IMR-90 (cell line): ENCODE measurements around the gene NF2. TPM values are rescaled to one million over a fixed set of nuclear protein-coding genes. Genes with fewer than 3 reads are reported as not detected.
A peak's percentile ranks its signal among the peaks of the same experiment; 100 is the strongest.

Source experiments
- ATAC-seq: fragments of 200-7000 bp; cut with Tn5 transposase; 2 replicates; pipeline ENCODE4 v1.9.1; 2020; ENCODE audit warnings: low read depth, mild to moderate bottlenecking, moderate library complexity
- BruUV-seq: library from RNA; stranded (reverse); fragments of 400-500 nt; replicated peaks from 2 replicates; lab custom pipeline; 2021; lab: Mats Ljungman, UMichigan
- CTCF ChIA-PET: fragments of 300-600 bp; formaldehyde crosslinking; extraction: SDS; loops from one replicate; lab custom pipeline; 2021; ENCODE audit warnings: antibody characterized with exemption; lab: Yijun Ruan, JAX
- POLR2A ChIA-PET: fragments of 300-600 bp; sonication (Branson Sonifier 250); formaldehyde crosslinking; loops from one replicate; lab custom pipeline; 2022; ENCODE audit warnings: antibody characterized with exemption; ENCODE audit not compliant: unreplicated experiment; lab: Charles Lee
- DNase-seq: peaks from one replicate; pipeline ENCODE4 v3.0.0; 2013
- H2AFZ ChIP-seq: replicated peaks from 2 replicates; pipeline ENCODE3; 2013; ENCODE audit warnings: low read length, mild to moderate bottlenecking; ENCODE audit not compliant: poor library complexity
- H2AK5ac ChIP-seq: 2 replicates; pipeline ENCODE4 v1.6.1; 2013; ENCODE audit warnings: low read depth, low read length, inconsistent platforms
- H2AK9ac ChIP-seq: replicated peaks from 2 replicates; pipeline ENCODE3; 2013; ENCODE audit warnings: mild to moderate bottlenecking, low read depth, low read length, moderate library complexity; ENCODE audit not compliant: poor library complexity
- H2BK120ac ChIP-seq: 2 replicates; pipeline ENCODE4 v1.6.1; 2013; ENCODE audit warnings: low read depth, low read length, inconsistent platforms
- H2BK15ac ChIP-seq: 3 replicates; pipeline ENCODE4 v1.6.1; 2013; ENCODE audit warnings: low read depth, low read length, inconsistent platforms
- H2BK20ac ChIP-seq: 2 replicates; pipeline ENCODE4 v1.6.1; 2013; ENCODE audit warnings: low read depth, mild to moderate bottlenecking, inconsistent platforms, low read length, moderate library complexity
- H2BK5ac ChIP-seq: 2 replicates; pipeline ENCODE4 v1.6.1; 2013; ENCODE audit warnings: mild to moderate bottlenecking, low read depth, low read length, inconsistent platforms; ENCODE audit not compliant: poor library complexity, severe bottlenecking
- H3K14ac ChIP-seq: replicated peaks from 2 replicates; pipeline ENCODE4 v1.6.1; 2013; ENCODE audit warnings: low read depth, low read length, inconsistent platforms
- H3K18ac ChIP-seq: 2 replicates; pipeline ENCODE4 v1.6.1; 2013; ENCODE audit warnings: low read depth, low read length, control low read depth
- H3K23ac ChIP-seq: 2 replicates; pipeline ENCODE4 v1.6.1; 2013; ENCODE audit warnings: low read depth, low read length, inconsistent platforms
- H3K27ac ChIP-seq: 2 replicates; pipeline ENCODE4 v1.5.1; 2013; ENCODE audit warnings: mild to moderate bottlenecking, control low read depth, low read length; ENCODE audit not compliant: insufficient read depth
- H3K27me3 ChIP-seq: 2 replicates; pipeline ENCODE4 v1.6.1; 2013; ENCODE audit warnings: low read length; ENCODE audit not compliant: control insufficient read depth, insufficient read depth
- H3K36me3 ChIP-seq: 2 replicates; pipeline ENCODE4 v1.6.1; 2013; ENCODE audit warnings: low read length, mixed read lengths; ENCODE audit not compliant: control insufficient read depth, insufficient read depth
- H3K4ac ChIP-seq: 2 replicates; pipeline ENCODE4 v1.6.1; 2013; ENCODE audit warnings: low read depth, low read length, inconsistent platforms
- H3K4me1 ChIP-seq: 2 replicates; pipeline ENCODE4 v1.6.1; 2013; ENCODE audit warnings: low read length, mixed read lengths; ENCODE audit not compliant: control insufficient read depth, insufficient read depth
- H3K4me2 ChIP-seq: 2 replicates; pipeline ENCODE4 v1.6.1; 2013; ENCODE audit warnings: low read depth, mild to moderate bottlenecking, control low read depth, low read length, moderate library complexity
- H3K4me3 ChIP-seq: 2 replicates; pipeline ENCODE4 v1.5.1; 2013; ENCODE audit warnings: low read depth, mild to moderate bottlenecking, control low read depth, low read length, moderate library complexity; ENCODE audit not compliant: insufficient read depth
- H3K56ac ChIP-seq: 2 replicates; pipeline ENCODE4 v1.6.1; 2013; ENCODE audit warnings: low read length, inconsistent platforms; ENCODE audit not compliant: insufficient read depth; ENCODE audit errors: extremely low read depth
- H3K79me1 ChIP-seq, 2 experiments: 2 replicates each; pipeline ENCODE4 v1.6.1; 2013; ENCODE audit warnings: low read length in 2 of 2, inconsistent platforms in 1 of 2, low read depth in 1 of 2
- H3K9ac ChIP-seq: 2 replicates; pipeline ENCODE4 v1.6.1; 2013; ENCODE audit warnings: low read depth, low read length, control low read depth
- H3K9me1 ChIP-seq: 2 replicates; pipeline ENCODE4 v1.6.1; 2013; ENCODE audit warnings: low read length, inconsistent platforms; ENCODE audit not compliant: insufficient read depth
- H3K9me3 ChIP-seq: 2 replicates; pipeline ENCODE4 v1.6.1; 2013; ENCODE audit warnings: low read length; ENCODE audit not compliant: control insufficient read depth, insufficient read depth
- H4K20me1 ChIP-seq: 2 replicates; pipeline ENCODE4 v1.6.1; 2013; ENCODE audit warnings: low read length, inconsistent platforms; ENCODE audit not compliant: insufficient read depth
- H4K5ac ChIP-seq: 2 replicates; pipeline ENCODE4 v1.6.1; 2013; ENCODE audit warnings: mild to moderate bottlenecking, low read depth, low read length, control low read depth
- H4K8ac ChIP-seq, 2 experiments: 2 replicates each; pipeline ENCODE4 v1.6.1; 2013; ENCODE audit warnings: low read depth in 2 of 2, low read length in 2 of 2, control low read depth in 1 of 2, inconsistent platforms in 1 of 2
- H4K91ac ChIP-seq: 2 replicates; pipeline ENCODE4 v1.6.1; 2013; ENCODE audit warnings: low read depth, low read length, inconsistent platforms; ENCODE audit not compliant: insufficient read depth
- BHLHE40 ChIP-seq: fragments of 150-350 bp; IDR thresholded peaks from 2 replicates; pipeline ENCODE4 v1.6.1; 2016; ENCODE audit warnings: mild to moderate bottlenecking, low read depth, low read length
- CEBPB ChIP-seq: IDR thresholded peaks from 2 replicates; pipeline ENCODE4 v1.6.1; 2012; ENCODE audit warnings: low read depth, low read length, improper control_type of control experiment
- CHD1 ChIP-seq: IDR thresholded peaks from 2 replicates; pipeline ENCODE4 v1.6.1; 2012; ENCODE audit warnings: low read depth, low read length, improper control_type of control experiment
- FOS ChIP-seq: fragments of 150-350 bp; IDR thresholded peaks from 2 replicates; pipeline ENCODE4 v1.6.1; 2016; ENCODE audit warnings: low read depth, low read length
- MAFK ChIP-seq: IDR thresholded peaks from 2 replicates; pipeline ENCODE4 v1.6.1; 2012; ENCODE audit warnings: low read depth, low read length, improper control_type of control experiment
- MAZ ChIP-seq: IDR thresholded peaks from 2 replicates; pipeline ENCODE4 v1.6.1; 2012; ENCODE audit warnings: low read depth, mild to moderate bottlenecking, low read length, improper control_type of control experiment, moderate library complexity, borderline replicate concordance
- MXI1 ChIP-seq: IDR thresholded peaks from 2 replicates; pipeline ENCODE4 v1.6.1; 2012; ENCODE audit warnings: low read depth, mild to moderate bottlenecking, low read length, moderate library complexity, borderline replicate concordance
- NFE2L2 ChIP-seq: fragments of 150-350 bp; IDR thresholded peaks from 2 replicates; pipeline ENCODE4 v1.6.1; 2016; ENCODE audit warnings: low read depth, mild to moderate bottlenecking, low read length
- POLR2A ChIP-seq: IDR thresholded peaks from 2 replicates; pipeline ENCODE4 v1.6.1; 2012; ENCODE audit warnings: mild to moderate bottlenecking, low read depth, low read length
- RAD21 ChIP-seq: IDR thresholded peaks from 2 replicates; pipeline ENCODE4 v1.6.1; 2012; ENCODE audit warnings: low read length, improper control_type of control experiment
- RCOR1 ChIP-seq: IDR thresholded peaks from 2 replicates; pipeline ENCODE4 v1.6.1; 2012; ENCODE audit warnings: mild to moderate bottlenecking, low read length, improper control_type of control experiment; ENCODE audit not compliant: insufficient replicate concordance
- RFX5 ChIP-seq: IDR thresholded peaks from 2 replicates; pipeline ENCODE4 v1.8.0; 2012; ENCODE audit warnings: low read depth, mild to moderate bottlenecking, low read length, moderate library complexity
- WGBS, 2 experiments: methylation state at CpG; one replicate each; pipeline versions ENCODE4 v1.1.5 to v1.1.7; 2013; ENCODE audit warnings: missing lambda C conversion rate in 2 of 2; ENCODE audit not compliant: insufficient read length in 1 of 2; ENCODE audit errors: extremely low coverage in 2 of 2; 5-methylcytosine and 5-hydroxymethylcytosine counted together
- dilution Hi-C: fragments of 300-500 bp; cut with HindIII; formaldehyde crosslinking; loops from one replicate; pipeline ENCODE4 v1.14.3; 2018; ENCODE audit warnings: low sequenced_read_pairs; ENCODE audit not compliant: unreplicated experiment
- in situ Hi-C: fragments of 300-500 bp; cut with MboI; formaldehyde crosslinking; loops from 3 replicates; pipeline ENCODE4 v1.14.3; 2019; ENCODE audit warnings: low sequenced_read_pairs, inconsistent platforms, mixed read lengths
- intact Hi-C: fragments of 100-400 bp; cut with micrococcal nuclease; formaldehyde crosslinking; loops from 2 replicates; pipeline ENCODE4 v1.10.0; 2022
- polyA plus RNA-seq, 3 experiments: library from polyadenylated mRNA; depleted of rRNA; stranded (reverse); fragments of >200 nt; gene quantifications; 2 replicates each; pipeline ENCODE4 v1.2.3, GENCODE V29; 2012; ENCODE audit warnings: low replicate concordance in 1 of 3
- total RNA-seq: library from RNA; depleted of rRNA; stranded (reverse); fragments of >200 nt; gene quantifications from 2 replicates; pipeline ENCODE4 v1.2.3, GENCODE V29; 2012
- TF ChIP-seq, protein P1 (sequence below): conservative IDR thresholded peaks from 2 replicates; pipeline ENCODE4 v1.5.1; 2012; ENCODE audit warnings: mild to moderate bottlenecking, low read depth, low read length, improper control_type of control experiment
- TF ChIP-seq, protein P2 (sequence below): fragments of 150-350 bp; IDR thresholded peaks from 2 replicates; pipeline ENCODE4 v1.6.1; 2016; ENCODE audit warnings: low read depth, mild to moderate bottlenecking, low read length, moderate library complexity, borderline replicate concordance
- TF ChIP-seq, protein P3 (sequence below): fragments of 150-350 bp; IDR thresholded peaks from 2 replicates; pipeline ENCODE4 v1.6.1; 2017; ENCODE audit warnings: mild to moderate bottlenecking, antibody characterized with exemption, low read length, low read depth

Gene NF2
- total and polyA plus RNA-seq, 2 of the 4 experiments (the other 2 are of a cell fraction): 59.0 to 151 TPM

DNA sequence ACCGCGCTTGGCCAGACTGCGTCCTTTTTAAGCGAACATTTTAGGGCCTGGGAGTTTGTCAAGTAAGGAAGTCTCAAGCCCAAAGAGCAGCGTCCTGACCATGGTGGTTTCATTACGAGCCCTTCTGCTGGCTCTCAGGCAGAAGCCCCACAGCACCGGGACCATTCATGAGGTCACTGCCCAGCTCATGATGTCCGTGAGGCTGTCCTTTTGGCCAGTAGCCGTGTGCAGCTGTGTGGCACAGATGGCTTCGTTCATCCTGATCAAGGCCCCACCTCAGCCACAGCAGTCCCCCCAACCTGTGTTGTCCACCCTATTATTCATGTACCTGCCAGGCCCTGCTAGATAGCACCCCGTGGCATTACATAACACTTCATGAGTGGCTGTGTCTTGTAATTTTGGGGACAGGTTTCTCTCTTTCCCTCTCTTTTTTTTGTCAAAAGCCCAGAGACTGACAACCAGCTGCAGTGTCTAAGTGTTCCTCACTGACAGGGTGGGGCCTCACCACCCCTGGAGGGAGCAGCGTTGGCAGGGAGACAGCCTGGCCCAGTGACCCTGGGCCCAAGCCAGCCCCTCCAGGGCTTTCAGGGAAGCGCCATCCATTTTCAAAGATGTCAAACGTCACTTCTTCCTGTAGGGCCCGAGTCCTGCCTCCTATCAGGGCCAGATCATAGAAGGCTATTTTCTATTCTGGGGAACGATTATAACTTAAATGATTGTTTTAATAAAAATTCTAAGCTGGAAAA lies 94.6 kb downstream of the NF2 start:
- in situ Hi-C loops: no loop called here
- WGBS, 2 experiments: 76% methylated on average over 2 of the region's 16 CpGs; no CpG with 5 or more reads in 1 of the 2 experiments
- no peak for TF ChIP-seq NFE2L2
- no peak for TF ChIP-seq MAFK
- TF ChIP-seq RAD21: no peak
- no peak for TF ChIP-seq CHD1
- no peak for TF ChIP-seq CEBPB
- TF ChIP-seq, protein P1, sequence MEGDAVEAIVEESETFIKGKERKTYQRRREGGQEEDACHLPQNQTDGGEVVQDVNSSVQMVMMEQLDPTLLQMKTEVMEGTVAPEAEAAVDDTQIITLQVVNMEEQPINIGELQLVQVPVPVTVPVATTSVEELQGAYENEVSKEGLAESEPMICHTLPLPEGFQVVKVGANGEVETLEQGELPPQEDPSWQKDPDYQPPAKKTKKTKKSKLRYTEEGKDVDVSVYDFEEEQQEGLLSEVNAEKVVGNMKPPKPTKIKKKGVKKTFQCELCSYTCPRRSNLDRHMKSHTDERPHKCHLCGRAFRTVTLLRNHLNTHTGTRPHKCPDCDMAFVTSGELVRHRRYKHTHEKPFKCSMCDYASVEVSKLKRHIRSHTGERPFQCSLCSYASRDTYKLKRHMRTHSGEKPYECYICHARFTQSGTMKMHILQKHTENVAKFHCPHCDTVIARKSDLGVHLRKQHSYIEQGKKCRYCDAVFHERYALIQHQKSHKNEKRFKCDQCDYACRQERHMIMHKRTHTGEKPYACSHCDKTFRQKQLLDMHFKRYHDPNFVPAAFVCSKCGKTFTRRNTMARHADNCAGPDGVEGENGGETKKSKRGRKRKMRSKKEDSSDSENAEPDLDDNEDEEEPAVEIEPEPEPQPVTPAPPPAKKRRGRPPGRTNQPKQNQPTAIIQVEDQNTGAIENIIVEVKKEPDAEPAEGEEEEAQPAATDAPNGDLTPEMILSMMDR: no peak
- no peak for TF ChIP-seq RCOR1
- TF ChIP-seq, protein P2, sequence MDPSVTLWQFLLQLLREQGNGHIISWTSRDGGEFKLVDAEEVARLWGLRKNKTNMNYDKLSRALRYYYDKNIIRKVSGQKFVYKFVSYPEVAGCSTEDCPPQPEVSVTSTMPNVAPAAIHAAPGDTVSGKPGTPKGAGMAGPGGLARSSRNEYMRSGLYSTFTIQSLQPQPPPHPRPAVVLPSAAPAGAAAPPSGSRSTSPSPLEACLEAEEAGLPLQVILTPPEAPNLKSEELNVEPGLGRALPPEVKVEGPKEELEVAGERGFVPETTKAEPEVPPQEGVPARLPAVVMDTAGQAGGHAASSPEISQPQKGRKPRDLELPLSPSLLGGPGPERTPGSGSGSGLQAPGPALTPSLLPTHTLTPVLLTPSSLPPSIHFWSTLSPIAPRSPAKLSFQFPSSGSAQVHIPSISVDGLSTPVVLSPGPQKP: no peak
- TF ChIP-seq RFX5: no peak
- TF ChIP-seq MAZ: no peak
- TF ChIP-seq FOS: no peak
- TF ChIP-seq POLR2A: no peak
- no peak for TF ChIP-seq BHLHE40
- no peak for TF ChIP-seq MXI1
- TF ChIP-seq, protein P3, sequence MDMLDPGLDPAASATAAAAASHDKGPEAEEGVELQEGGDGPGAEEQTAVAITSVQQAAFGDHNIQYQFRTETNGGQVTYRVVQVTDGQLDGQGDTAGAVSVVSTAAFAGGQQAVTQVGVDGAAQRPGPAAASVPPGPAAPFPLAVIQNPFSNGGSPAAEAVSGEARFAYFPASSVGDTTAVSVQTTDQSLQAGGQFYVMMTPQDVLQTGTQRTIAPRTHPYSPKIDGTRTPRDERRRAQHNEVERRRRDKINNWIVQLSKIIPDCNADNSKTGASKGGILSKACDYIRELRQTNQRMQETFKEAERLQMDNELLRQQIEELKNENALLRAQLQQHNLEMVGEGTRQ: no peak

More for the DNA sequence above, 94.6 kb downstream of the NF2 start:
- DNase-seq: no peak
- Histone ChIP-seq H3K14ac (no peak overlapping the region), H3K9me1 (0 out of 2 replicates have a peak, but pooled peaks cover 2% of the 10 kb centered on the region), H2BK5ac (no peak overlapping the region), H3K9ac (no peak overlapping the region), H3K56ac (no peak overlapping the region), H3K4me2 (no peak overlapping the region), H3K27ac (no peak overlapping the region), H2BK20ac (no peak overlapping the region), H2BK120ac (no peak overlapping the region), H2BK15ac (no peak overlapping the region), H3K4me3 (no peak overlapping the region), H3K23ac (no peak overlapping the region), H3K36me3 (peaks cover 31% of the 10 kb centered on the region), H4K20me1 (peaks cover 14% of the 10 kb centered on the region), H4K91ac (no peak overlapping the region), H3K9me3 (no peaks in the 10 kb centered on the region), H4K8ac (no peak overlapping the region), H3K4me1 (peaks cover 7% of the 10 kb centered on the region), H2AK5ac (no peak overlapping the region), H3K18ac (no peak overlapping the region), H3K4ac (no peak overlapping the region), H4K5ac (no peak overlapping the region), H3K27me3 (no peaks in the 10 kb centered on the region; the same call in 1 of the 2 replicates), H2AFZ (no peak overlapping the region), H3K79me1 (no peaks in the 10 kb centered on the region; a peak in 2 of 4 replicates), H2AK9ac (no peak overlapping the region)
- no peak for ATAC-seq
- intact Hi-C loops (no loop called here), dilution Hi-C loops (loop anchor here (25.0 kb wide), 1 partner anchor 339 kb away; no protein-coding TSS in a partner anchor)
- ChIA-PET CTCF (interaction anchor here (0.7 kb wide), 1 partner anchor 8 kb away, joined by 3 read pairs; no protein-coding TSS in a partner anchor), POLR2A (no interaction called here)
- BruUV-seq: TSS peak; percentile 63
